OCI-LY7 (cell line): ENCODE measurements around the gene REEP3. TPM values are rescaled to one million over a fixed set of nuclear protein-coding genes. Genes with fewer than 3 reads are reported as not detected.

ENCODE experiments used
- BruUV-seq: library from RNA; stranded (reverse); fragments of 400-500 nt; replicated peaks from 2 replicates; lab custom pipeline; 2021; lab: Mats Ljungman, UMichigan
- CTCF ChIA-PET: fragments of 300-600 bp; sonication (Branson Sonifier 250); formaldehyde crosslinking; loops from one replicate; lab custom pipeline; 2022; ENCODE audit warnings: antibody characterized with exemption; ENCODE audit not compliant: unreplicated experiment; lab: Charles Lee
- POLR2A ChIA-PET: fragments of 300-600 bp; sonication (Branson Sonifier 250); formaldehyde crosslinking; loops from one replicate; lab custom pipeline; 2022; ENCODE audit warnings: antibody characterized with exemption; lab: Charles Lee
- DNase-seq: peaks from one replicate; pipeline ENCODE4 v3.0.0-alpha.2; 2015; ENCODE audit warnings: low spot score
- H2AFZ ChIP-seq: fragments of 200-600 bp; sonication (generic), shearing (Covaris generic); 2 replicates; pipeline ENCODE4 v1.6.1; 2014; ENCODE audit warnings: mild to moderate bottlenecking, antibody characterized with exemption, low read length, moderate library complexity
- H3K27ac ChIP-seq: fragments of 200-600 bp; sonication (generic); 2 replicates; pipeline ENCODE4 v1.5.1; 2014; ENCODE audit warnings: mixed run types, low read depth, mild to moderate bottlenecking, moderate library complexity, low read length, inconsistent platforms; ENCODE audit not compliant: poor library complexity, severe bottlenecking
- H3K36me3 ChIP-seq: fragments of 200-600 bp; sonication (generic); 2 replicates; pipeline ENCODE4 v1.6.1; 2014; ENCODE audit warnings: mild to moderate bottlenecking, antibody characterized with exemption, low read length, moderate library complexity, mixed read lengths; ENCODE audit not compliant: insufficient read depth
- H3K4me1 ChIP-seq: fragments of 200-600 bp; sonication (generic); 2 replicates; pipeline ENCODE4 v1.5.1; 2014; ENCODE audit warnings: mild to moderate bottlenecking, low read length; ENCODE audit not compliant: insufficient read depth, poor library complexity, severe bottlenecking
- H3K4me2 ChIP-seq: fragments of 200-600 bp; sonication (generic); 2 replicates; pipeline ENCODE4 v1.6.1; 2014; ENCODE audit warnings: mild to moderate bottlenecking, low read length
- H3K4me3 ChIP-seq: fragments of 200-600 bp; sonication (generic); 2 replicates; pipeline ENCODE4 v1.5.1; 2014; ENCODE audit warnings: mild to moderate bottlenecking, low read depth, low read length; ENCODE audit not compliant: poor library complexity, severe bottlenecking
- H3K79me2 ChIP-seq: fragments of 200-600 bp; sonication (generic); 2 replicates; pipeline ENCODE4 v1.6.1; 2016; ENCODE audit warnings: low read depth, mild to moderate bottlenecking, low read length, moderate library complexity, mixed read lengths; ENCODE audit not compliant: insufficient read depth
- H3K9me2 ChIP-seq: fragments of 200-600 bp; sonication (generic); 2 replicates; pipeline ENCODE4 v1.6.1; 2016; ENCODE audit warnings: mild to moderate bottlenecking, low read length, mixed read lengths; ENCODE audit not compliant: insufficient read depth
- H3K9me3 ChIP-seq: fragments of 200-600 bp; sonication (generic); 2 replicates; pipeline ENCODE4 v1.6.1; 2014; ENCODE audit warnings: mild to moderate bottlenecking, mixed run types, low read length, mixed read lengths
- H4K20me1 ChIP-seq: fragments of 200-600 bp; sonication (generic); 2 replicates; pipeline ENCODE4 v1.6.1; 2014; ENCODE audit warnings: mild to moderate bottlenecking, antibody characterized with exemption, low read length, moderate library complexity, mixed read lengths; ENCODE audit not compliant: insufficient read depth
- CTCF ChIP-seq: fragments of 200-600 bp; sonication (generic); conservative IDR thresholded peaks from 2 replicates; pipeline ENCODE4 v1.5.1; 2014; ENCODE audit warnings: mild to moderate bottlenecking, antibody characterized with exemption, low read length, moderate library complexity, mixed read lengths
- EZH2phosphoT487 ChIP-seq: fragments of 200-600 bp; sonication (generic); IDR thresholded peaks from 2 replicates; pipeline ENCODE4 v1.6.1; 2018; ENCODE audit warnings: low read depth, borderline replicate concordance, mild to moderate bottlenecking, mixed run types, antibody characterized with exemption, low read length, moderate library complexity, mixed read lengths
- intact Hi-C: fragments of 100-400 bp; cut with micrococcal nuclease; formaldehyde crosslinking; loops from one replicate; pipeline ENCODE4 v1.10.0; 2022; ENCODE audit not compliant: unreplicated experiment
- small RNA-seq: library from RNA; depleted of rRNA; stranded (forward); fragments of <200 nt; gene quantifications from one replicate; pipeline ENCODE3, GENCODE V24; 2014
- total RNA-seq, 2 experiments: library from RNA; depleted of rRNA in 1 of 2; stranded (reverse); fragments of >200 nt in 1 of 2; shearing (Covaris generic) in 1 of 2; gene quantifications; 2 replicates each; pipeline ENCODE4 v1.2.3, GENCODE V29; 2014 to 2022

REEP3 gene
- total RNA-seq, 2 experiments from 2014 or later: 3.6 to 11.0 TPM

- BruUV-seq: no TSS peak
- Histone ChIP-seq H3K4me2 (no peak overlapping the region), H4K20me1 (no peaks in the 10 kb centered on the region), H3K4me3 (no peak overlapping the region), H3K27ac (no peak overlapping the region), H3K9me2 (no peaks in the 10 kb centered on the region), H3K4me1 (no peaks in the 10 kb centered on the region), H3K9me3 (no peaks in the 10 kb centered on the region), H2AFZ (no peak overlapping the region), H3K36me3 (no peaks in the 10 kb centered on the region), H3K79me2 (no peaks in the 10 kb centered on the region)
- POLR2A ChIA-PET: no interaction called here
- no peak for DNase-seq
- CTCF ChIA-PET: no interaction called here
- intact Hi-C loops: no loop called here
- TF ChIP-seq CTCF (no peak), EZH2phosphoT487 (no peak)
These were observed 152.0 kb downstream of the REEP3 start for GRCh38 chr10:63673246-63673645.

- TF ChIP-seq EZH2phosphoT487 (no peak), CTCF (no peak)
- intact Hi-C loops: no loop called here
- DNase-seq: no peak
- POLR2A ChIA-PET: no interaction called here
- Histone ChIP-seq H3K27ac (no peak overlapping the region), H3K4me2 (no peak overlapping the region), H3K36me3 (no peaks in the 10 kb centered on the region), H2AFZ (no peak overlapping the region), H3K4me3 (no peak overlapping the region), H3K9me2 (no peaks in the 10 kb centered on the region), H3K9me3 (no peaks in the 10 kb centered on the region), H4K20me1 (no peaks in the 10 kb centered on the region), H3K79me2 (no peaks in the 10 kb centered on the region), H3K4me1 (no peaks in the 10 kb centered on the region)
- CTCF ChIA-PET: no interaction called here
- no TSS peak for BruUV-seq
These were observed 152.6 kb downstream of the REEP3 start for GRCh38 chr10:63673846-63674245.

Small RNA genes within 50 kb of the gene (small RNA-seq; reads per million reads assigned to genes)
- not detected for gene AC022022.1

Other genes starting within 250 kb of the REEP3 start
- 99.2 and 104 TPM in 2 replicates for gene JMJD1C, start 55.4 kb upstream of the REEP3 start, total RNA-seq (2014; rRNA removed; shearing (Covaris generic))
- gene JMJD1C, start 55.4 kb upstream of the REEP3 start, total RNA-seq (2022): 118 and 140 TPM in 2 replicates